ENCODE data around the gene OPRD1.
"Not testable (repeated sequence)": the region's sequence is repeated elsewhere in the genome, so short reads cannot be mapped to it uniquely, and the experiment has no call there.

The OPRD1 gene

DNA sequence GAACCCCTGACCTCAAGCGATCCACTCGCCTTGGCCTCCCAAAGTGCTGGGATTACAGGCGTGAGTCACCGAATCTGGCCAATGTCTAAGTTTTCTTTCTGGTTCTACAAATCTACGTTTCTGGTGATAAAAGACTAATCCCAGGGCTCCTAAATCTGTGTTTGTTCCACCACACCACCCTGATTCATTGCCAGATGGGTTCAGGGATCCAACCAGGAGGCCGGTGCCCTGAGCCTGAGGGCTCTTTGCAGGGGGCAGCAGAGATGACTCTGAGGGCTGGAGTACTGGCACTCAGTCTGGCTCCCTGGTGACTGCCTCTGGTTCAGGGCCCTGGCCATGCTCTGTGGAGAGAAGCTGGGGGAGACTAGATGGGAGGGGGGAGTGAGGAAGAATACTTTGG, 10.5 kb upstream of the OPRD1 start:
- no peak for DNase-seq (ENCODE audit: low spot score)

DNA sequence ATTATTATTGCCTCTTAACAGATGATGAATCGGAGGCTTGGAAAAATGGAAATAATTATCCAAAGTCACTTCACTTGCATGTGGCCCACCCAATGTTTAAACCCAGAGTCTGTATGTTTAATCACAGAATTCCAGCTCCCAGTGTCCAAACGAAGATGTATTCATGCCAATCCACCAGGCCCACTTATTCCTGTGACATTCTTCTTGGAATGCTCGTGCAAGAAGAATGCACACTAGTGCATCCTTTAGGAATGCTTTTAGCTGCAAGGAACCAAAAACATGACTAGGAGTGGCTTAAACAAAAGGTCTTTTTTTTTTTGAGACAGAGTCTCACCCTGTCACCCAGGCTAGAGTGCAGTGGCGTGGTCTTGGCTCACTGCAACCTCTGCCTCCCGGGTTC, 8.9 kb upstream of the OPRD1 start:
- DNase-seq (ENCODE audit: low spot score) = no peak

DNA sequence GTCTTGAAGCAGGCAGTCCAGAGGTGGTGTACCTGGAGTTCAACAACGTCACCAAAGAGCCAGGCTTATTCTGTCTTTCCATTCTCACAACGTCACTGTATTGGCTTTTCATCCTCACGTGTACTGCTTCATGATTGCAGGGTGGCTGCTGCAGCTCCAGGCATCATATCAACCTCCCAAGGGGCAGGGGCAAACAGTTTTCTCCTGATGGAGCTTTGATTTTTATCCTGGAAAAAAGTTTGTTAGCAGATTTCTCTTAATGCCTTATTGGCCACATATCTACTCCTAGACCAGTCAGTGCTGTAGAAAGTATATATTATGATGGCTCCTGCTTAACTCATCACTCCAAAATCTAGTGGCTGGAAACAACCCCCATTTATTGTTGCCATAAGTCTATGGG, 8.3 kb upstream of the OPRD1 start:
- no peak for DNase-seq (ENCODE audit: low spot score)

DNA sequence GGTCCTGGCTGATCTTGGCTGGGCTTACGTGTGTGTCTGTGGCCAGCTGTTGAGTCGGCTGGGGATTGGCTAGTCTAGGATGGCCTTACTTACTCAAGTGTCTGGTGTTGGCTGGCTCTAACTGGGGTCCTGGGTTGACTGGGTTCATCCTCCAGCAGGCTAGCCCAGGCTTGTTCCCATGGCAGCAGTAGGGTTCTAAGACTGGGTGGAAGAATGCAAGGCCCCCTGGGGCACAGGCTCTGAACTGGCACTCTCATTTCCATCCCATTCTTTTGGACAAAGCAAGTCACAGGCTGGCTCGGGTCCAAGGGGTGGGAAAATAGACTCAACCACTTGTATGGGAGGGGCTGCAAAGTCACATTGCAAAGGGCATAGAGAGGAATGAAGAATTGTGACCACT, 7.9 kb upstream of the OPRD1 start:
- no peak for DNase-seq (ENCODE audit: low spot score)

DNA sequence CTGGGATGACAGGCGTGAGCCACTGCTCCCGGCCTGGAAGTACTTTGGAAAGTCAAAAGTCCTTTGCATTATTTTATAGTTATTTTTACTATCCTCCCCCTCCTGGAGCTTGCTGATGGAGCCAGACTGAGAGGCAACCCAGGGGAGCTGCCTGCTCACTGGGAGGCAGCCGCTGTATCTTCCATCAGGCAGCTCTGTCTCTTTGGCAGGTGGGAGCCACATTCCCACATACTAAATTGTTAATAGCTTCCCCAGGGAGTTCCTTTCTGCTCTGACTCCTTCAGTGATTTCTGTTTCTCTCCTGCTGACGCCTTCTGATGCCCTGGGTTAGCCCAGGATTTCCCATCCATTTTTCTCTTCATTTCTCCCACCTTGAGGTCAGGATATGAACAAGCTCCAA, 4.9 kb upstream of the OPRD1 start:
- no peak for DNase-seq (ENCODE audit: low spot score)

DNA sequence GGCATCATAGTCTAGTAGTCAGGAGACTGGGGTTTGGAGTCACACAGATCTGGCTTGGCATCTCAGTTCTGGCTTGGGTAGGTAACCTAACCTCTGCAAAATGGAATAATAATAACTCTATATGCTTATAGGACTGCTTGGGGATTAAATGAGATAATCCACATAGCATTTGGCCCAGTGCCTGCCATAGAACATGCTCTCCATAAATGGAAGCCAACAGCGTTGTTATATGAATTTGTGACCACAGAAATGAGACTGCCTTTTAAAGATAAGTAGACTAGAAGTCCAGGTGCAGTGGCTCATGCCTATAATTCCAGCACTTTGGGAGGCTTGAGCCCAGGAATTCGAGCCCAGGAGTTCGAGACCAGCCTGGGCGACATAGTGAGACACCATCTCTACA, 4.0 kb upstream of the OPRD1 start:
- DNase-seq (ENCODE audit: low spot score) = no peak

DNA sequence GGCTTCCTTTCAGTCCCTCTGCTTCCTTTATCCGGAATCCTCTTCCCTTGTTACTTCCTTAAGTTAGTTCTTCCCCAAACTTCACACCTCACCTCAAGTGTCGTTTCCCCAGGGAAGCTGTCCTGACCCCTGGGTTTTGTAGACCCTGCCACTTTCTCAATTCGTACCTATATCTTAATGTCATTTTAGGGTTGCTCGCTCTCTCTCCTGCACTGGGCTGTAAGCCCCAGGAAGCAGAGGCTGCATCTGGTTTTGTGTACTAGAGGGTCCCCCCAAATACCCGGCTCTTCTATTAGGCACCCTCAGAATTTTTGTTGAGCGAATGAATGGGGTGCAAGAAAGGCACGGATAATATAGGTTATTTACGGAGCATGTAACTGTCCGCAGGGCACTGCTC, 603 bp upstream of the OPRD1 start:
- no peak for DNase-seq (ENCODE audit: low spot score)

DNA sequence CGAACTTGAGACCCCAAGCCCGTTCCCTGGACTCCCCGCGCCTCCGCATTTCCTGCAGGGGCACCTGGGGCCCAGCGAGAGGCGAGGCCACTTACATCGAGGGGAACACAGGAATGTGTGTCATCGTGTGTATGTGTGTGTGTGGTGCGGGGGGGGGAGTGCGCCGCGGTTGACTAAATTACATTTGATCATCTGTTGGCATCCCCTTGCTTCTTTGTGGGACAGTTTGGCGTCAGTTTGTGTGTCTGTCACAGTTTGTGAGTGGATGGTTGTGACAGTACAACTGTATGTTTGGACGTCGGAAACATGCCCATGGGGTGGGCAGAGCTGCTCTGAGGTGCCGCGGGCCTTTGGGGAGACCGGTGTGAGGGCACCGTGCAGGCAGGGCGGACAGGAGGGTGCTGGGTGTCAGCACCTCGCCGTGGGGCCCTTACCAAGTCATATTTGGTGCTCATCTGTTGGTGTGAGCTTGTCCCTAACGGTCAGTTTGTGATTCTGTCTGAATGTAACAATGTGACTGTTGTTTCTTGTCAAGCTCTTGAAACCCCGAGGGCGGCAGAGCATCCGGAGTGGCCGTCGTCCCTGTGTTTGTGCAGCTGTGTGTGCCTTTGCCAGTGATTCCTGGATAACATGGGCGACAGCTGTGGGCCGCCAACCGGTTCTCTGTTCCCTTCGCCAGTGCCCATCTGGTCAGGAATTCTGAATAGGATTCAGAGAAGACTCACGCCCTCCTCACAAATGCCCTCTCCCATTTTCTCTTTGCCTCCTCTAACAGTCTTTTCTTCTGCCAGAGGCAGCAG, 899 bp downstream of the OPRD1 start:
- no peak for DNase-seq (ENCODE audit: low spot score)

DNA sequence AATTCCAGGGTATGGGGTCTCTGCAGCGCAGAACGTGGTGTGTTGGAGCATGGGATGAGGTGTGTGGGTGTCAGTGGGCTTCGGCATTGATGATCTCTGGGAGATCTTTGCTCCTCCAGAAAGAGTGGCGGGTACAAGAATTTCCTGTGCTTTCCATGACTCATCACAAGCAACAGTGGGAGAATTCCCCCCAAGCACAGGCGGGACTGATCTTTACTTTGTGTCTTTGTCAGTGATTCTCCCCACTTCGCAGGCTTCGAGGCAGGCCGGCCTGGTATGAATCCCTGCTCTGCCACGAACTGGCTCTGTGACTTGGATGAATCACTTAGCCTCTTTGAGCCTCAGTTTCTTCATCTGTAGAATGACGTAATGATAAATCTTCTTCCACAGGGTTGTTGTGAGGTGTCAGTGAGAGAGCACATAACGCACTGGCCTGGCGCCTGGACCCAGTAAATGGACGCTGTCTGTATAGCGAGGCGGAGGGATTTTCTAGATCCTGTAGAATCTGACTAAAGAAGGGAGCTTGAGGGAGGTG, 2.0 kb downstream of the OPRD1 start:
- DNase-seq (ENCODE audit: low spot score) = no peak

DNA sequence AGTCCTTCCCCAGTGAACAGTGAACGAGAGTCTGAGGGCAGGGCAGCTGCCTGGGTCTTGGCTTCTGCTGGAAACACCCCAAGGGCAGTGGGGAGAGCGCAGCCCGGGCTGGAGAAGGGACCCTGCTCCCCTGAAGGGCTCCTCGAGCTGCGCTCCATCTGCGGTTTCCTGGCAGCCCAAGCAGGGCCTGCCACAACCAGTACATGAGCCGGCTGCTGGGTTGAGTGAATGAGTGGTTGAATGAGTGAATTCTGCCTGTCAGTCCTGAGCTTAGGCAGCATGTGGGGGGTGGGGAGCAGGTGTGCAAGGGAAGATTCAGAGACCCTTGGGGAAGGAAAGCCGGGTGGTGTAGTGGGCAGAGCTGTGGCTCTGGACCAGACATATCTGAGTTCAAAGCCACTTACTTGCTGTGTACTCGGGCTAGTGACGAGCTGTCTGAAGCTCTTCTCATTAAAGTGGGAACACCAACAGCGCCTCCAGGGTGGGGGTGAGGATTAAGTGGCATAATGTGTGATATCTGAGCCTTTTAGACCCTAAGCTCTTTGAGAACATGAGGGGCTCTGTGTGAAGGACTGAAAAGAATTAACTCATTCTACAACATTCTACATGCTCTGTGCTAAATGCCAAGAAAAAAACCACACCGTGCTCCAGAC, 3.7 kb downstream of the OPRD1 start:
- DNase-seq (ENCODE audit: low spot score) = no peak

DNA sequence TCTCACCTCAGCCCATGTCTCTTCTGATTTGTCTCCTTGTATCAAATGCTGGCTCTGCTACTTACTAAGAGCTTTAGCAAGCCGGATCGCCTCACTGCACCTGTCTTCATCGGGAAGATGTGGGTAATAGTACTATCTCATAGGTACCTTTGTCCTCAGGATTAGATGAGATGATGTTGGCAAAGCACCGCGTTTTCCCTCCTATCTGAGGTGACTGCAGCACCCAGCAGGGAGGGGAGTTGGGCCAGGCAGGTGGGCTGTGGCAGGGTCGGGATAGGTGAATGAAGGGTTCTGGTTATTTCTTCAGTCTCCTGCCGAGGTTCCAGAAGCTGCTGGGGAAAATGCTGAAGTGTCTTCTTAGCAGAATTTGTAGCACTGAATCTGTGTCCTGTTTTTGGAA, 5.2 kb downstream of the OPRD1 start:
- DNase-seq (ENCODE audit: low spot score) = no peak

DNA sequence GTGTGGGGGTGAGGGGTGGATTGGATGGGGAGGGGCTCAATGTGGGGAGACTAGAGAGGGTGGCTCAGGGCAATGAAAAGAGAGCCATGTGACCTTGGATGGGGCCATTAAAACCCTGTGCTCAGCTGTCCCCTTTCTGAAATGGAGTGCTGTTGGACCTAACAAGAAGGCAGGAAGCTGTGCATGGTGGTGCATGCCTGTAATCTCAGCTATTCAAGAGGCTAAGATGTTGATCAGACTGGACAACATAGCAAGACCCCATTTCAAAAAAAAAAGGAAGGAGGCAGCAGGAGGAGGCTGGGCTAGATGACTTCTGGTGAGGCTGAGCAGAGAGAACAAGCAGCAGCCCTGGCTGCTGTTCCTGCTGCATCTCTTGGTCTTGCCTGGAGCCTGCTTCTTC, 7.0 kb downstream of the OPRD1 start:
- no peak for DNase-seq (ENCODE audit: low spot score)

DNA sequence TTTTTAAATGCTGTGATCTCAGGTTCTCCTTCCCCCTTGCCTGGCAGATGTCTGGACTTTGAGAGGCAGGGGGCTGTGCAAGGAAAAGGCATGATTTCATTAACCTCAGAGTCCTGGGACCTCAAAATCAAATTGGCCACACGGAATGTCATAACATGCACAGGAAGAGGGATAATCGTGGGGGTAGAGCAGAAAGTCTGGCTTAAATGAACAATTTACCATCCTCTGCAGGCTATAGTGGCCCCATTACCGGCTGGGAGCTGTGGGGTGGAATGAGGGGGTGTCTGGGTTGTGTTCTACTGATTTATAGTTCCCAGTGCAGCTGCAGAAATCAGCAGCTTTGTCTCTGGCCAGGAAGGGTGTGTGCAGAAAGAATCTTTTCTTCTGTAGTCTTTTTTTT, 10.8 kb downstream of the OPRD1 start:
- no peak for DNase-seq (ENCODE audit: low spot score)

DNA sequence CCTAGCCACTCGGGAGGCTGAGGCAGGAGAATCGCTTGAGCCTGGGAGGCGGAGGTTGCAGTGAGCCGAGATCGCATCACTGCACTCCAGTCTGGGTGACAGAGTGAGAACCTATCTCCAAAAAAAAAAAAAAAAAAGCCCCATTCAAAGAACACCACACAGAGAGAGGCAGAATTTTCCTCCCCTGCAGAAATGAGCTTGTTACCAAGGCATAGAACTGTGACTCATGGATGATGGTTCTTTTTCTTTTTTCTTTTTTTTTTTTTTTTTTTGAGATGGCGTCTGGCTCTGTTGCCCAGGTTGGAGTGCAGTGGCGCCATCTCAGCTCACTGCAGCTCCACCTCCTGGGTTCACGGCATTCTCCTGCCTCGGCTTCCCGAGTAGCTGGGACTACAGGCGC, 12.1 kb downstream of the OPRD1 start:
- DNase-seq (ENCODE audit: low spot score) = not testable (repeated sequence)

DNA sequence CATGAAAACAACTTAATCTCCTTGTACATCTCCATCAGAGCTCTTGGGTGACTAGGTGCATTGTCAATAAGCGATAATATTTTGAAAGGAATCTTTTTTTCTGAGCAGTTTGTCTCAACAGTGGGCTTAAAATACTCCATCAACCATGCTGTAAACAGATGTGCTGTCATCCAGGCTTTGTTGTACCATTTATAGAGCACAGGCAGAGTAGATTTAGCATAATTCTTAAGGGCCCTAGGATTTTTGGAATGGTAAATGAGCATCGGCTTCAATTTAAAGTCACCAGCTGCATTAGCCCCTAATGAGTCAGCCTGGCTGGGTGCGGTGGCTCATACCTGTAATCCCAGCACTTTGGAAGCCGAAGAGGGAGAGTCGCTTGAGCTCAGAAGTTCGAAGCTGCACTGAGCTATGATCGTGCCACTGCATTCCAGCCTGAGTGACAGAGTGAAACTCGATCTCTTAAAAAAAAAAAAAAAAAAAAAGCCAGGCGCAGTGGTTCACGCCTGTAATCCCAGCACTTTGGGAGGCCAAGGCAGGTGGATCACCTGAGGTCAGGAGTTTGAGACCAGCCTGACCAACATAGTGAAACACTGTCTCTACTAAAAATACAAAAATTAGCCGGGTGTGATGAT, 16.4 kb downstream of the OPRD1 start:
- not testable (repeated sequence) for DNase-seq (ENCODE audit: low spot score)

DNA sequence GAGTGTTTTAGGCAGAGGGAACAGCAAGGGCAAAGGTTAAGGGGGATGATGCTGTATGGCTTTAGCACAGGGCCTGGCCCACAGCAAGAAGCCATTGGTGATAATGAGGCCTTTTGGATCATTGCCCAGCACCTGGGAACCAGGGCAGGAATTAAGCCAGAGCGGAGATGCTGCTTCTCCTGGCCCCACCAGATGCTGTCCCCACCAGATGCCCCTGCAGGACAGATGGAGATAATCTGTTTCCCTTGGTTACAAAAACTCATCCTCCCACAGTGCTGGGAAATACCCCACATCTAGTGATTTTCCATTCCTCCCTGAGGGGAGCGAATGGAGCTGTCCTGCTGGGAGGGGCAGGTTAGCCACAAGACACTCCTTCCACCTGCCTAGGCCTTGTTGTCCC, 18.8 kb downstream of the OPRD1 start:
- DNase-seq (ENCODE audit: low spot score) = no peak

DNA sequence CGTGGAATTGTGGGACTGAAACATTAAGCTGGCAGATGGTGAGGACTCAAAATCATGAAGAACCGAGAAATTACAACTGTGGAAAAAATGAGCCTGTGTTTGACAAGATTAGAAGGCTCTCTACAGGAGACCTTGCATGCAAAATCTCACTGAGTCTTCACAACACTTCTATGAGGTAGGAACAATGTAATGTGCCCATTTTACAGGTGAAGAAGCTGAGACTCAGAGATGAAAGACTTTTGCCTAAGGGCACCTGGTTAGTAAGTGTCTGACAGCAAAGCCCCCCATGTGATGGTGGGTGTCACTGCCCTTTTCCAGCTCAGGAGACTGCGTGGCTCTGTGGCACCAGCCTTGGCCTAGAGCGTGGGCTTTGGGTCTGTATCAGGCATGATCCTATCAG, 21.0 kb downstream of the OPRD1 start:
- DNase-seq (ENCODE audit: low spot score) = no peak

DNA sequence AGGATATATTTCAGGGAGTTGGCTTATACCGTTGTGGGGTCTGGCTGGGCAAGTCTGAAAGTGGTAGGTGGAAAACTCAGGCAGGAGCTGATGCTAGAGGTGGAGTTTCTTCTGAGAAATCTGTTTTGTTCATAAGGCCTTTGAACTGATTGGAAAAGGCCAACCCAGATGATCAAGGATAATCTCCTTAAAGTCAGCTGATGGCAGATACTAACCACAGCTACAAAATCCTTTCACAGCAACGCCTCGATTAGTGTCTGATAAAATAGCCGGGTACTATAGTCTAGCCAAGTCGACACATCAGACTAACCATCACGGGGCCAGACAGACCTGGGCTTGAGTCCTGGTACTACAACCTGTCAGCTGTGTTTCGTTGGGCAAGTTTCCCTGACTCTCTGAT, 21.4 kb downstream of the OPRD1 start:
- no peak for DNase-seq (ENCODE audit: low spot score)

DNA sequence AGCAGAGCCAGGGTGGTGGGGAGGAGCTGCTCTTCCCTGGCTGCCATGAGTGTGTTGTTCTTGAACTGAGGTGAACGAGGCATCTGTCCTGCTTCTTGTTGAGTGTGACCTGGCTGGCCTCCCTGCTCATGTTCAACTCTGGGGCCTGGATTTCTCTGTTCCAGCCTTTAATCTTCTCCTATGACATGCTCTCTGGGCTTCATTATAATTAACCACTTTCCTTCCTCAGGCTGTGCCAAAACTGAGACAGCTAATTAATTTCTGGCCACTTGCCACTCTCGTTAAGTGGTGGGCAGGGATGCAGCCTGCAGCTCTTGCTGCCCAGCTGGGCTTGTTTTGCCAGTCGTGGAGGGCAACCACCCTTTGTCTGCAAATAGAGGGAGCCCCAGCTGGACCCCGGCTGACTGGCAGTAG, 23.3 kb downstream of the OPRD1 start:
- DNase-seq (ENCODE audit: low spot score) = no peak

DNA sequence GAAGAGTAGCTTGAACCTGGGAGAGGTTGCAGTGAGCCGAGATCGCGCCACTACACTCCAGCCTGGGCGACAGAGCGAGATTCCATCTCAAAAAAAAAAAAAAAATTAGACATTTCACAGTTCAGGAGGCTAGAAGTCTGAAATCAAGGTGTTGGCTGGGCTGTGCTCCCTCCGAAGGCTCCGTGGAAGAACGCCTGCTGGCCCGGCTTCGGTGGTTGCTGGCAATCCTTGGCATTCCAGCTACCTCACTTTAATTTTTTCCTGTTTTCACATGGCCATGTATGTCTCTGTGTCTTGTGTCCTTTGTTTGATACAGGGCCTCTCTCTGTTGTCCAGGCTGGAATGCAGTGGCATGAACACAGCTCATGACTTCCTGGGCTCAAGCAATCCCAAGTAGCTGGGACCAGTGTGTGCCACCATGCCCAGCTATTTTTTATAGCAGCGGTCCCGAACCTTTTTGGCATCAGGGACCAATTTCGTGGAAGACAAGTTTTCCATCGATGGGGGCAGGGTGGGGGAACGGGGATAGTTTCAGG, 24.5 kb downstream of the OPRD1 start:
- DNase-seq (ENCODE audit: low spot score) = no peak

DNA sequence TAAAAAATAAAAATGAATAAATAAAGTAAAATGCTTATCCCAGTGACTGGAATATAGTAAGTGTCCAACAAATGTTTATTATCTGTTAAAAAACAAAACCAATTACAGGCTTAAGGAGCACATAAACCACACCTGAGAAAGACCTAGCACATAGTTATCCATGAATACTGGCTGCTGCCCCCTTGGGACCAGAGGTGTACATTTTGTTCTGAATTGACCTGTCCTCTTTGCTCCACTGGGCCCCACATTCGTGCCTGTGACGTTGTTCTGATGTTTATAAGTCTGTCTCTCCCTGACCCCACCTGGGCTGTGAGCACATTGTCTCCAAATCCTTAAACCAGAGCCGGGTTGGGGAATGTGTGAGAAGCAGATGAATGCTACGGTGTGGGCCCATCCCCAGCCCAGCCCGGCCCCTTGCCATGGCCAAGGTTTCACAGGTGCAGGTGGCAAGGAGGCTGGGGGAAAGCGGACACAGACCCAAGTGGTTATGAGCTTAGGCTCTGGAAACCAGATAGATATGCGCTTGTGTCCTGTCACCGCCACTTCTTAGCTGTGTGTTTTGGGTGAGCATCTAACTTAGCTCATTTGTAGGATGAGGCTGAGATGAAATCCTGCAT, 29.1 kb downstream of the OPRD1 start:
- DNase-seq (ENCODE audit: low spot score) = no peak

DNA sequence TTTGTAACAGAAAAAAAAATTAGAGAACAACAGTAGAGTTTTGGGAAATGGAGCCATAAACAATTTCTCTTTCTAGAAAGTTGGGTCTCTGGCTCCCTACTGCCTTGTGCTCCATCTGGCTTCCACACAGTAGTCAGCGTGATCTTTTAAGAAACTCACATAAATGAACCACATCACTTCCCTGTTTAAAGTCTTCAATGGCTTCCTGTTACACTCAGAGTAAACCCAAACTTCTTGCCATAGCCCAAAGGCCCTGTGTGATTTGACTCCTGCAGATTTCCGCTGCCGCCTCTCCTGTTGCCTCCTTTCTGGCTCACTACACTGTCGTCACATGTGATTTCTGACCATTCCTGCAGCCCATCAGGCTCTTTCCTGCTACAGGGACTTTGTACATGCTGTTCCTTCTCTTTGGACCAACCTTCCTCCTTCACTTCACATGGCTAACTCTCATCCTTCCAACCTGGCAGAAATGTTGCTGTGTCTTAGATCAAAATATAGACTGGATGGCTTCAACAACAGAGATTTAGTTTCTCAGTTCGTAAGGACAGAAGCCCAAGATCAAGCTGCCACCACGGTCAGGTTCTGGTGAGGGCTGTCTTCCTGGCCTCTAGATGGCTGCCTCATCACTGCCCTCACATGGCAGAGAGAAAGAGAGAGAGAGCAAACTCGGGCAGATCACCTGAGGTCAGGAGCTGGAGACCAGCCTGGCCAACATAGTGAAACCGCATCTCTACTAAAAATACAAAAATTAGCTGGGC, 34.0 kb downstream of the OPRD1 start:
- no peak for DNase-seq (ENCODE audit: low spot score)
